Adrenal gland (tissue), 5 donors: ENCODE data around the gene MFSD12.

Experiments
- CTCF ChIP-seq, 6 experiments: fragments of 450-650 bp in 4 of 6; fragments of 200-600 bp in 2 of 6; sonication (generic) in 1 of 6; IDR thresholded peaks; 1 replicate in 5 of 6; 2 replicates in 1 of 6; pipeline versions ENCODE4 v1.5.1 to v1.8.0; 2016 to 2021; ENCODE audit warnings: antibody characterized with exemption in 6 of 6, mild to moderate bottlenecking in 2 of 6, moderate library complexity in 1 of 6
- POLR2A ChIP-seq, 2 donors: fragments of 450-650 bp; IDR thresholded peaks; one replicate each; pipeline ENCODE4 v1.6.1; 2017; ENCODE audit warnings: antibody characterized with exemption in 2 of 2, mild to moderate bottlenecking in 2 of 2, moderate library complexity in 1 of 2
- donor health status: DM: no; HTN: no; CAD: no.

DNA sequence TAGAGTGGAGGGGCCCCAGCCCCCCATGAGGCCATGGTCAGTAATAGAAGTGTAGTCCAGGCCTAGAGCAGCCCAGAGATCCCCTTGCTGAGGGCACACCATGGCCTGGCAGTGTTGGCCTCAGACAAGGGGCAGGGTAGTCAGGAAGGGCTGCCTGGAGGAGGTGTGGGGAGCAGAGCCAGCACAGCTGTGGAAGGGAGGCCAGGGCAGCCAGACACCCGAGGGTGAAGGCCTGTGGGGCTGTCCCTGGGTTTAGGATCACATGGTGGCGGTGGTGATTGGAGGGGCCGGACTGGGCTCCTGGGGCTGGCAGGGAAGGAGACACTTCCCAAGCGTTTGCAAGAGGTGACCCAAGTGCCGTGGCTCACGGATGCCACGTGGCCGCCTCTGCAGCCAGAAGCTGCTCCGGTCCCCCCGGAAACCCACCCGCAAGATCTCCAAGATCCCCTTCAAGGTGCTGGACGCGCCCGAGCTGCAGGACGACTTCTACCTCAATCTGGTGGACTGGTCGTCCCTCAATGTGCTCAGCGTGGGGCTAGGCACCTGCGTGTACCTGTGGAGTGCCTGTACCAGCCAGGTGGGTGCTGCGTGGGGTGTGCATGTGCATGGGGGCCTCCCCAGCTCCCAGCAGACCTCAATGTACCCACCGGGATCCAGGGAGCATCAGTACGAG lies 30.0 kb downstream of the MFSD12 start:
- no peak for TF ChIP-seq CTCF (IDR thresholded peaks at IDR 0.05)
- no peak for TF ChIP-seq POLR2A (IDR thresholded peaks at IDR 0.05)
